NB4 (cell line): ENCODE results near the gene HYLS1.

Experiments
- CTCF ChIP-seq: IDR thresholded peaks from one replicate; pipeline ENCODE4 v1.5.1; 2012; ENCODE audit warnings: low read depth, low read length
- MAX ChIP-seq: IDR thresholded peaks from 2 replicates; pipeline ENCODE4 v1.6.1; 2011; ENCODE audit warnings: low read depth, low read length
- MYC ChIP-seq: IDR thresholded peaks from 2 replicates; pipeline ENCODE4 v1.6.1; 2011; ENCODE audit warnings: low read depth, low read length
- POLR2A ChIP-seq: IDR thresholded peaks from 2 replicates; pipeline ENCODE4 v1.6.1; 2011; ENCODE audit warnings: mild to moderate bottlenecking; ENCODE audit not compliant: insufficient read length; ENCODE audit errors: extremely low read depth

DNA sequence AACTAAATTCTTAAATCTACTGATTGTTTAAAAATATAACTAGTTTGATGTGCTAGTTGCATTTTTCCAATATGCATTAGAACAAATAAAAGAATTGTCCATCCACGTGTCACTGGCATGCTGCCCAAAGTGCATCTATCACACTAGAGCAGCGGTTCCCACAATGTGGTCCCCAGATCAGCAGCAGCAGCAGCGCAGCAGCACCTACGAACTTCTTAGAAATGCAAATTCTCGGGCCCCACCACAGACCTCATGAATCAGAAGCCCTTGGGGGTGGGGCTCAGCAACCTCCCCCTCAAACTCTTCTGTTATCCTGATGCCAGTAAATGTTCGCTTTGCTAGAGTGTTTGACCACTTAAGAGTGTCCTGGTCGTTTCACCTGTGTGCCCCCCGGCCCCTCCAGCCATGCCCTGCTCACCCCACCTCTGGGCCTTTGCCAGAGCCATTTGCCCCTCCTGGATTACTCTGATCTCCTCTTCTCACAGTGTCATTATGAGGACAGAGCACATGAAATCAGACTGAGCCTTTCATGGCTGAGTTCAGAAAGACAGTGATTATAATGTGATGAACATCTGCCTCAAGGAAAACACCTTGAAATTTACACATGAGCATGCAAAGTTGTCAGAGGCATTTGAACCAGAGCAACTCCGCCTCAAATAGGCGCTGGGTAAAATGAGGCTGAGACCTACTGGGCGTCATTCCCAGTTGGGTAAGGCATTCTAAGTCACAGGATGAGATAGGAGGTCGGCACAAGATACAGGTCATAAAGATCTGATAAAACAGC is 45.8 kb downstream of the HYLS1 start:
- TF ChIP-seq CTCF (no peak), MYC (no peak), POLR2A (no peak), MAX (no peak)
